ENCODE measurements around the gene C19orf25.

The C19orf25 gene

GRCh38 chr19:1431759-1432506, 47.1 kb downstream of the C19orf25 start:
- no peak for TF ChIP-seq CTCF (IDR thresholded peaks at IDR 0.05; ENCODE audit: low read depth, low read length)
- no peak for DNase-seq (ENCODE audit: extremely low read depth, low read depth)

GRCh38 chr19:1430246-1430645, 48.8 kb downstream of the C19orf25 start:
- no peak for DNase-seq (ENCODE audit: extremely low read depth, low read depth)
- TF ChIP-seq CTCF (IDR thresholded peaks at IDR 0.05; ENCODE audit: low read depth, low read length), result no peak

GRCh38 chr19:1429750-1430149, 49.3 kb downstream of the C19orf25 start:
- no peak for TF ChIP-seq CTCF (IDR thresholded peaks at IDR 0.05; ENCODE audit: low read depth, low read length)
- no peak for DNase-seq (ENCODE audit: extremely low read depth, low read depth)

GRCh38 chr19:1428738-1429391, 50.1 kb downstream of the C19orf25 start:
- TF ChIP-seq CTCF (IDR thresholded peaks at IDR 0.05; ENCODE audit: low read depth, low read length), result no peak
- DNase-seq (ENCODE audit: extremely low read depth, low read depth), result no peak

GRCh38 chr19:1427221-1427920, 51.6 kb downstream of the C19orf25 start:
- no peak for DNase-seq (ENCODE audit: extremely low read depth, low read depth)
- TF ChIP-seq CTCF (IDR thresholded peaks at IDR 0.05; ENCODE audit: low read depth, low read length), result no peak

- TF ChIP-seq CTCF (IDR thresholded peaks at IDR 0.05; ENCODE audit: low read depth, low read length), result no peak
- no peak for DNase-seq (ENCODE audit: extremely low read depth, low read depth)
These were observed 52.3 kb downstream of the C19orf25 start for GRCh38 chr19:1426736-1427135.

GRCh38 chr19:1425902-1426301, 53.1 kb downstream of the C19orf25 start:
- no peak for TF ChIP-seq CTCF (IDR thresholded peaks at IDR 0.05; ENCODE audit: low read depth, low read length)
- no peak for DNase-seq (ENCODE audit: extremely low read depth, low read depth)
